NCI-H2227 (cell line): ENCODE measurements around the gene NLGN2.
"Not testable (repeated sequence)": the region's sequence is repeated elsewhere in the genome, so short reads cannot be mapped to it uniquely, and the experiment has no call there.

Source experiments
- DNase-seq: peaks from one replicate; lab custom pipeline; 2025; ENCODE audit not compliant: unreplicated experiment; lab: John Stamatoyannopoulos, UW

The NLGN2 gene

DNA sequence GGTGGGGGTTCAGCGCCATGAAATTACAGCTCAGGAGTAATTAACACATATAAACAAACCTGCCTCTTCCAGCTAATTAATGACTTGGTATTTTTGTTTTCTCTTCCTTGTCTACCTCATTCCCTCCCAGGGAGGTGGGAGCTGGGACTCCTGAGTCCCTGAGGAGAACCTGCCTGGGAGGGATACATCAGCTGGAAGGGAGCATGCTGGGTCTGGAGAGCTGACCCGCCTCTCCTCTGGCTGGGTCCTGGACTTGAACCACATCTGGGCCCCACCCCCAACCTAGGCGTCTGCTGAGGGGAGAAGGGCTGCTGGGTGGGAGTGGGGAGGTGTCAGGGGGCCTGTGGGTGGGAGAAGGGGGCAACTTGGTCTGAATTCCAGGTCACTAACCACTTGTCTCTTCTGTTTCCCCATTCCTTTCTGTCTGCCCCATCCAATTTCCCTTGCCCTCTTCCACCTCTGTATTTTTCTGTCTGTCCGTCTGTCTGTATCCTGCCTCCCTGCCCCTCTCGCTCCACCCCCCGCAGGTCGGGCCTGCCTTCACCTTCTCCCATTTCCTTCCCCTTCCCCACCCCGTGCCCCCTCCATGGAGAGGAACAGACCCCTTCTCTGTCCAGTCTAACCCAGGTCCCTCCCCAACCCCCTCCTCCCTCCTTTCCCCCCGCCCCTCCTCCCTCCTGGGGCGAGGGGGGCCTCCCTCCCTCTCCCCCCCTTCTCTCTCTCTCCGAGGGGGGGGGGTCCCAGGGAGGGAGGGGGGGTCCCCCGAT is at the start of gene NLGN2:
Gene NLGN2 (plus strand): TSS at position 361 of the 767 bp plus-strand sequence. CDS start 411 bp downstream, outside the sequence.
- DNase-seq, result no peak

DNA sequence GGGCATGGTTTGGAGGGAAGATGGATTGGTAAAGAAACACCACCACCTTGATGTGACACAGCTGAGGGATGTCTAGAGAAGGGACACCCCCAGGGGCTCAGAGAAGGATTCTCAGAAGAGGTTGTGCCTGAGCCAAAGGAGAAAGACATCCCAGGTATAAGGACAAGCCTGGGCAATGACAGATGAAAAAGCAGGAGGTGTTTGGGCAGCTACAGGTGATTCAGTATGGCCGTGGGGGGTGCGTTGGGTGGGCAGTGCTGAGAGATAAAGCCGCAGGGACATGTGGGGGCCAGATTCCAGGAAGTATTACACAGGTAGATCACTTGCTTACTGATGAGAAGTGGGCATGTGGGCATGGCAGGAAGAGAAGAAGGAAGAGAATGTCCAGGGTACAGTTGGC is 45.7 kb upstream of the NLGN2 start:
- DNase-seq, result no peak

DNA sequence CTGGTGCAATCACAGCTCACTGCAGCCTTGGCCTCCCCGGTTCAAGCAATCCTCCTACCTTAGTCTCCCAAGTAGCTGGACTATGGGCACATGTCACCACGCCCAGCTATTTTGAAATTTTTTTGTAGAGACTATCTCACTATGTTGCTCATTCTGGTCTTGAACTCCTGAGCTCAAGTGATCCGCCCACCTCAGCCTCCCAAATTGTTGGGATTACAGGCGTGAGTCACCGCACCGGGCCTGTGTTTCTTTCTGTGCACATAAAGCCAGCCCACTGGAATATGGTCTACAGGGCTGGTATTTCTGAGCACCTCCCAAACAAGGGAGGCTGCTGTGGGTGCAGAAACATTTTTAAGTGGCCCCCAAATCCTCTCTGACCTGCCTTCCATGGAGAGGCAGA is 44.3 kb upstream of the NLGN2 start:
- DNase-seq, result no peak

DNA sequence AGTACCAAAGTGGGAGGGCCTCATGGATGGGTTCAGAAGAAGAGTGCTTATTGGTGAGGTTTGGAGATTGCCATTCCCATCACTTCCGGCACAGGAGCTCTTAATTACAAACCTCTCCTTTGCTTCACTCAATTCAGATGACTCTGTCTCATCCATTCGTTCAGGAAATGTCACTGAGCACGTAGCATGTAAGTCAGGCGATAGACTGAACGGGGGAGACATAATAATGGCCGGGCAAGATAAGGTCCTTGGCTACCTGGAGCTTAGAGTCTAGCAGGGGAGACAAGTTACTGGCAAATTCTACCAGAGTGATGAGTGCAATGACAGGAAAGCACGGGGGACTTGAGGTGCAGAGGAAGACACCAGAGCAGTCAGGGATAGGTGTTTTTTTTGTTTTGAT is 41.7 kb upstream of the NLGN2 start:
- not testable (repeated sequence) for DNase-seq

DNA sequence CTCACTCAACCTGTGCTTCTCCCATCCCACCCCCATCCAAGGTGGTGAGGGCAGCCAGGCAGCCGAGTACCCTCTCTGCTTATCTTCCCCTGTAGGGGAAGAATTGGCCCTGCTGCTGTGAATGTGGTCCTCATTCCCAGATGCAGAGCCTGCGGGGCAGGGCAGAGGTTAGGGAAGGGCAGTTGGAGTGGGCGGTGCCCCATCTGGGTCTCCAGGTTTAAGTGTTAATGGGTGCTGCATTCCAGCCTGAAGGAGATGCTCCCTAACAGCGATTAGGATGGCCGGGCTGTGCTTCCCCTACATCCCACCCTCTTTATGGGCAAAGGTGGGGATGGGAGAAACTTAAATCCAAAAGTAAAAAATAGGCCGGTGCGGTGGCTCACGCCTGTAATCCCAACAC is 40.6 kb upstream of the NLGN2 start:
- no peak for DNase-seq

DNA sequence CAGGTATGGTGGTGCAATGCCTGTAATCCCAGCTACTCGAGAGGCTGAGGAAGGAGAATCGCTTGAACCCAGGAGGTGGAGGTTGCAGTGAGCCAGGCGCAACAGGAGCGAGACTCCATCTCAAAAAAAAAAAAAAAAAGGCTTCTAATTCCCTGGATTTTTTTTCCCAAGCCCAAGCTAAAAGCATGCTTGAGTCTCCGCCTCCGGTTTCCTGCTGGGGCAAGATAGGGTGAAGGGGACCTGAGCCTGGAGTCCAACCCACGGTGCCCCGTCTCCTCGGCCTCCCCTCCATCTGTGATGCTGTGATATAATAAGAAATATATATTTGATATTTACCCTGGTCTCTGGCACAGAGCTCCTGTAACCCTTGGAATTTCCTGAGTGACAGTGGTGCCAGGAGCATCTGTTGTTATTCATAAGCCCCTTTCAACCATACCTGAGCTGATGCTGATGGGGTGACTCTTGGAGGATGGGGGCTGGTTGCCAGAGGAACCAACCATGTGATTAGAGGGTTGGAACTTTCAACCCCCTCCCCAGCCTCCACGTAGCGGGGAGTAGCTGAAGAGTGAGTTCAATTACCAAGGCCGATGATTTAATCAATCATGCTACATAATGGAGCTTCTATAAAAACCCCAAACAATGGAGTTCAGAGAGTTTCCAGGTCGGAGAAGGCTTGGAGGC is 39.6 kb upstream of the NLGN2 start:
- peak; percentile 4 for DNase-seq

DNA sequence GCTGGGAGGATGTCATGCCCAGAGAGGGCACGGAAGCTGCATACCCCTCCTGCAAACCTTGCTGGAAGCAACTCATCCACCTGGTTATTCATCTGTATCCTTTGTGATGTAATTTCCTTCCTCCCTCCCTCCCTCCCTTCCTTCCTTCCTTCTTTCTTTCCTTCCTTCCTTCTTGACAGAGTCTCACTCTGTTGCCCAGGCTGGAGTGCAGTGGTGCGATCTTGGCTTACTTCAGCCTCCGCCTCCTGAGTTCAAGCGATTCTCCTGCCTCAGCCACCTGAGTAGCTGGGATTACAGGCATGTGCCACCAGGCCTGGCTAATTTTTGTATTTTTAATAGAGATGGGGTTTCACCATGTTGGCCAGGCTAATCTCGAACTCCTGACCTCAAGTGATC is 39.0 kb upstream of the NLGN2 start:
- DNase-seq, result not testable (repeated sequence)

DNA sequence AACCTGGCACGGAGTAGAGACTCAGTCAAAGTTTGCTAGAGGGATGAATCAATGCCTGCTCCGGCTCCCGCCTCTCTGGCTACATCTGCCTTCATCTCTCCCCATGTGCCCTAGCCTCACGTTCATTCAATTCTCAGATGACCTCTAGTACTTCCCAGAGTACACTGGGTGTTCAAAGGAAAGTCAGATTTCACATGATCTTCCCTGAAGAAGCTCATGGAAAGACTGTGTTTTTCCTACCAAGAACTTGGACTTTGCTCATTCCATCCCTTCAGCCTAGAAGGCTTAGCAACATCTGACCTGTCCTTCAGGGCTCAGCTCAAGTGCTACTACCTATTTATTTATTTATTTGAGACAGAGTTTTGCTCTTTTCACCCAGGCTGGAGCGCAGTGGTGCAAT is 37.8 kb upstream of the NLGN2 start:
- DNase-seq, result no peak

DNA sequence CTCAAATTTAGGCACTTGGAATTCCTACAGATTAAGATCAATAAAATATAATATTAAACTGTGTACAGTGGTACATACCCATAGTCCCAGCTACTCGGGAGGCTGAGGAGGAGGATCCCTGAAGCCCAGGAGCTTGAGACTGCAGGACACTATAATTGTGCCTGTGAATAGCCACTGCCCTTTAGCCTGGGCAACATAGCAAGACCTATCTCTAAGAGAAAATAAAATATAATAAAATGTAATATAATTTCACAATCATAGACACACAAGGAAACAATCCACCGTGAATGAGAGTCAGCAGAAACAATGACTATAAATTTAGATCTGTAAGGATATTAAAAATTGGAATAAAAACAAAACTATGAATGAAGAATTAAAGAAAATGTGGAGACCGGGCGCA is 36.8 kb upstream of the NLGN2 start:
- no peak for DNase-seq

DNA sequence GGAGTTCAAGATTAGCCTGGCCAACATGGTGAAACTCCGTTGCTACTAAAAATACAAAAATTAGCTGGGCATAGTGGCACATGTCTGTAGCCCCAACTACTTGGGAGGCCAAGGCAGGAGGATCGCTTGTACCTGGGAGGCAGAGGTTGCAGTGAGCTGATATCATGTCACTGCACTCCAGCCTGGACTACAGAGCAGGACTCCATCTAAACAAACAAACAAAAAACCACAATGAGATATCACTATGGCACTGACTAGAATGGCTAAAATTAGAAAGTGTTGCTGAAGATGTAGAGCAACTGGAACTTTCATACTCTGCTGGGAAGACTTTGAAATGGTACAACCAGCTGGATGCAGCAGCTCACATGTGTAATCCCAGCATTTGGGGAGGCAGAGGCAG is 33.3 kb upstream of the NLGN2 start:
- no peak for DNase-seq

DNA sequence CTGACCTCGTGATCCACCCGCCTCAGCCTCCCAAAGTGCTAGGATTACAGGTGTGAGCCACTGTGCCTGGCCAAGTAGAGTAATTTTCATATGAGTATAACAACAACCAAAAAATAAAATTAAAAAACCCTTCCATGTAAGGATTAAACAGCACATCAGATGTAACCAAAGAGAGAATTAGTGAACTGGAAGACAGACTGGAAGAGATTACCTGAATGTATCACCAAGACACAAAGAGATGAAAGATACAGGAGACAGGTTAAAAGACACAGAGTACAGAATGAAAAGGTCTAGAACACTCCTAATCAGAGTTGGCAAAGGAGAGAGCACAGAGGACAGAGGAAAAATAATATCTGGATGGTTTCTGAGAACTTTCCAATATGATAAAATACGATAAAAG is 28.5 kb upstream of the NLGN2 start:
- DNase-seq, result no peak

DNA sequence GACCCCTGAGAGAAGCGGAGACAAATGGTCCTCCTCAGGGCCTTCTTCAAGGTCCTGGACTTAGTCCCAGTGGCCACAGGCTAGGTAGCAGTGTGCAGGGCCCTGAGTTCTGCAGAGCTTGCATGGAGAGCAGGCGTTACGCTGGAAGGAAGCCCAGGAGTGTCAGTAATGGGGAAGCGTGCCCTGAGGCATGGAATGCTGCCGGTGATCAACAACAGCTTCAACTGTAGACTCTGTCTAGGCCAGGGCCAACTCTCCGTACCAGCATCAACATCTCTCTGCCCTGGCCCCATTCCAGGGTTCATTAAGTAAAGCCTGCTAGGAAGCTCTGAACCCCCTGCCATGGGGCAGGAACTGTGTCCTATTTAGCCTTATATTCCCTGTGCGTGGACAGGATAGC is 27.3 kb upstream of the NLGN2 start:
- DNase-seq, result no peak

DNA sequence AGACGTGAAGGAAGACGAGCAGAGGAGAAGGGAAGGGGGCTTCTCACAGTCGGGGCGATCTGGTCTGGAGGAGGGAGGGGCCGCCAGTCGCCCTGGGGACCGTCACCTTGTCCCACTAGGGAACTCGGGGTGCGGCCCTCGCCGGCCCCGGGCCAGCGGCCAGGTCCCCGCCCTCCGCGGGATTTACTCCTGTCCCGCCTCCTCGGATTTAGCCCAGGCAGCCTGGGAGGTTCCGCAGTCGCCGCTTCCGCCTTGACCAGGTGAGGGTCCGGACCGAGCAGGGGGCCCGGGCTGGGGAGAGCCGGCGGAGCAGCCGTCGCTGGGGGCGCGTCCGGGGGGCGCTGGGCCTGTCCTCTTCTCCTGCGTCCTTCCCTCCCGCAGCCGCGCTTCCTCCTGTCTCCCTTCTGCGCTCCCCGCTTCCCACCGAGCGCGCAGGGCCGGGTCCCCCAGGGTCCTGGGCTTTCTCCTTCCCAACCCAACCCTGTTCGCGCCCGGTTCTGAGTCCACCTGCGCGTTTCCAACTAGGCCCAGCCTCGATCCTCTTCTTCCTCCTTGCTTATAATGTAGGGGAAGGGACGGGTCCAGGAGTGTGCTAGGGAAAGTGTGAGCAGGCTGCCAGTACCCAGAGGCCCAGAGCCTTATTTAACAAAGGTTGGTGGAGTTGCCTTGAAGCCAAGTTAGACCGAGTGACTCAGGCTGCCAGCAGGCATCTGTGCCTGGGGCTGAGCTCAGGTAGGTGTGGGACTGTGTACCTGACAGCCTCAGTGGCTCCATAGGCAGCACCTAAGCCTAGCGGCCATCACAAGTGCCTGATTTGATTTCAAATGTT is 26.6 kb upstream of the NLGN2 start, which contains the start of gene TNK1:
Gene TNK1 (plus strand): TSS at position 235 of the 829 bp plus-strand sequence. CDS start 1,838 bp downstream, outside the sequence.
- DNase-seq, result peak; percentile 39

DNA sequence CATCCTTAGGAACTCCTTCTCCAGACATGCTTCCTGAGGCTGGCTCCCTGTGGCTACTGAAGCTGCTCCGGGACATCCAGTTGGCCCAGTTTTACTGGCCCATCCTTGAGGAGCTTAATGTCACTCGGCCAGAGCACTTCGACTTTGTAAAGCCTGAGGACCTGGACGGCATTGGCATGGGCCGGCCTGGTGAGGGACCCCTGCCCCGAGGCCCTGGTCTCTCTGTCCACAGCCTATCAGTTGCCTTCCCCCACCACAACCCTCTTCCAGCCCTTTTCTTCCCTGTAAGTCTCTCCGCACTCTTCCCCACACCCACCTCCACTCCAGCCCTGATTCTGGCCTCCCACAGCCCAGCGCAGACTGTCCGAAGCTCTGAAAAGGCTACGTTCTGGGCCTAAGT is 24.7 kb upstream of the NLGN2 start:
- DNase-seq, result no peak

DNA sequence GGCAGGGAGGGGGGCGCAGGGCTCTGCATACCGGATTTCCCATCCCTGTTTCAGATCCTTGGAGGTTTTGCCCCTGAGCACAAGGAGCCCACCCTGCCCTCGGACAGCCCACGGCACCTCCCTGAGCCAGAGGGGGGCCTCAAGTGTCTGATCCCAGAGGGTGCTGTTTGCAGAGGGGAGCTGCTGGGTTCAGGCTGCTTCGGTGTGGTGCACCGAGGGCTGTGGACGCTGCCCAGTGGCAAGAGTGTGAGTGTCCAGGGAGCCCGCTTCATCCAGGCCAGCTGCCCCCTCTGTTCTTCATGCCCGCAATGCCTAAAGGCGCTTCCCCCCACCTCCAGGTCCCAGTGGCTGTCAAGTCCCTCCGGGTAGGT is 24.3 kb upstream of the NLGN2 start:
- DNase-seq, result no peak

DNA sequence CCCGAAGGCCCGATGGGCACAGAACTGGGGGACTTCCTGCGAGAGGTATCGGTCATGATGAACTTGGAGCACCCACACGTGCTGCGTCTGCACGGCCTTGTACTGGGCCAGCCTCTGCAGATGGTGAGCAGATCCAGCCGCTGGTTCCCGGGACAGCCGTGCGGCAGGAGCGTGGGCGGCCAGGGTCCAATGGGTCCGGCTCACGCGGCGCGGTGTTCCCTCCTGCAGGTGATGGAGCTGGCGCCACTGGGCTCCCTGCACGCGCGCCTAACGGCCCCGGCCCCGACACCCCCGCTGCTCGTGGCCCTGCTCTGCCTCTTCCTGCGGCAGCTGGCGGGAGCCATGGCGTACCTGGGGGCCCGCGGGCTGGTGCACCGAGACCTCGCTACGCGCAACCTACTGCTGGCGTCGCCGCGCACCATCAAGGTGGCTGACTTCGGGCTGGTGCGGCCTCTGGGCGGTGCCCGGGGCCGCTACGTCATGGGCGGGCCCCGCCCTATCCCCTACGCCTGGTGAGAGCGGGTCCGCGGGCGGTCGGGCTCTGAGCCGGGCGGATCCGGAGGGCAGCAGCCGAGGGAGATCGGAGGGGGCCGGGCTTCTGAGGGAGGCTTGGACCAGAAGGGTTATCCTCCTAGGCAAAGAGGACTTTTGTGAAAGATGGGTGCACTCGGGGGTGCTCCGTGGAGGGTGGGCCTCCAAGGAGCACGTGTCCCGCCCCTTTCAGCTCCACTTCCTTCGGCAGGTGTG is 23.7 kb upstream of the NLGN2 start:
- no peak for DNase-seq

DNA sequence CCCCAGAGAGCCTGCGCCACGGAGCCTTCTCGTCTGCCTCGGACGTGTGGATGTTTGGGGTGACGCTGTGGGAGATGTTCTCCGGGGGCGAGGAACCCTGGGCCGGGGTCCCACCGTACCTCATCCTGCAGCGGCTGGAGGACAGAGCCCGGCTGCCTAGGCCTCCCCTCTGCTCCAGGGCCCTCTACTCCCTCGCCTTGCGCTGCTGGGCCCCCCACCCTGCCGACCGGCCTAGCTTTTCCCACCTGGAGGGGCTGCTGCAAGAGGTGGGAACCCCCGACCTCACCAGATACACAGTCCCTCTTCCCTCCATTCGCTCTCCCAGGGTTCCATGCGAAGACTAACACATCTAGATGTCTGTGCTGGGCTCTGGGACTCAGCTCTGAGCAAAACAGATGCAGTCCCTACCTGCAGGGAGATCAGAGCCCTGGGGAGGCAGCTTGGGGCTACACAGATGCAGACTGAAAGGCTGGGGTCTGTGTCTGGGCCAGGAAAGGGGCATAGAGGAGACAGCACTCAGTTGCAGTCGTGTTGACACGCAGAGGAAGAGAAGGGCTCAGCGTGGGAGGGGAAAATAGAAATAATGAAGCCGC is 23.1 kb upstream of the NLGN2 start:
- no peak for DNase-seq

DNA sequence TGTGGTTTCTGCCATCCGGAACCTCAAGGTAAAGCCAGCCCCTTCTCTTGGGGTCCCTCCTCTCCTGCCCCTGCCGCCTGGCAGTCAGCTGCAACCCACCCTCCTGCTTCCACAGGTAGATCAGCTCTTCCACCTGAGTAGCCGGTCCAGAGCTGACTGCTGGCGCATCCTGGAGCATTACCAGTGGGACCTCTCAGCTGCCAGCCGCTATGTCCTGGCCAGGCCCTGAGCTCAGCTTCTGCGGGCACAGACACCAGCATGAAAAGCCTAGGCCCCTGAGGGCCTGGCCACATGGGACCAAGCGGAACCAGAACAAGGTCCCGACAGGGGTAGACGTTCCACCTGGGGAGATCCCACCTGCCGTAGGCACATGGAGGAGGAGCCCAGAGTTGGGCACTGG is 18.8 kb upstream of the NLGN2 start:
- DNase-seq, result no peak

DNA sequence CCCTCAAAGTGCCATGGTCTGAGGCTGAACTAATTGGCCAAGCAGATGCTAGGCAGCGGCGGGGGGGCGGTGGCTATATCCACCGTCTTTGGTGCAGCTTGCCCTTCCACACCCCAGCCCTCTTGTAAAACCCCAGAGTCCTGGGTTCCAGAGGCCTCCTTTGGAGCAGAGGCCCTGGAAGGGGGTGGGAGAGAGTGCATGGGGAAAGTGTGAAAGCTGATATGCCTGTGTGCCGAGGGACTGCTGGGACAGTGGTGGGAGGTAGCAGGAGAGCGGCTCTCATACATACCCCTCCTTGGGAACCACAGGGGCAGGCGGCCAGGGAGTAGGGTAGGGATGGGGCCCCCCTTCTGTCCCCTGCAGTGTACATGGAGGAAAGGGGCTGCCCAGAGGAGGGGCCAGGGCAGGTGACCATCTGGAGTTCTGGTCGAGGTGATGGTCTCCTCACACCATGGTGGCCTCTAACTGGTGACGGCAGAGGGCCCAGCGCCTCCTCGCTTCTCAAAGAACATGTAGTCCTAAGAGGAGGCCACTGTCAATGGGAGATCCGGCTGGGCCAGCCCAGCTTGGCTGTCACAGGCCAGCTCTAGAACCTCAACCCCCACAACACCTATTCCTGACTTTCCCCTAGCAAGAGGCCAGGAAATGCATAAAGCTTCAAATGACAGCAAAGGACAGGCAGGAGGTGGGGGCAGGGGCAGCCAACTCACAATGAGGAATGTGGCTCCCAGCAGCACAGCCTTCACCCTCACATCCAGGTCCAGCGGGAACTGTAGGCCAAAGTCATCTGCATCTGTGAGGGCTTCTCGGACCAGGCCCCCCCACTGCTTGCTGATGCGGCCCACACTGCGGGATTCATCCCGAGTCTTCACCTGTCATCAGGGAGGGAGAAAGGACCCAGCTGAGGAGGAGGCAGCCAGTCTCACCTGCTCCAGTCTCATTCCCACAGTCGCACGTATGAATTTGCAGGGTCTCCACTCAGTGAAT is 17.4 kb upstream of the NLGN2 start:
- DNase-seq, result no peak
